Keratinocyte (primary cell): Measurements from ENCODE around the gene CLHC1. TPM values are rescaled to one million over a fixed set of nuclear protein-coding genes. Genes with fewer than 3 reads are reported as not detected.
"Not testable (repeated sequence)": the region's sequence is repeated elsewhere in the genome, so short reads cannot be mapped to it uniquely, and the experiment has no call there.

Experiments
- DNase-seq: peaks from one replicate; pipeline ENCODE4 v3.0.0-alpha.2; 2011; ENCODE audit warnings: low read depth, missing footprints, low spot score
- FAIRE-seq: peaks from 2 replicates; lab custom pipeline; 2011; peaks lifted over from hg19 to GRCh38; lab: Jason Lieb, UNC
- H2AFZ ChIP-seq: 2 replicates; pipeline ENCODE4 v1.6.0; 2012; ENCODE audit warnings: low read length, control low read depth, inconsistent platforms; ENCODE audit not compliant: control insufficient read depth
- H3K27ac ChIP-seq: 2 replicates; pipeline ENCODE4 v1.5.1; 2011; ENCODE audit warnings: low read length; ENCODE audit not compliant: control insufficient read depth, insufficient read depth
- H3K27me3 ChIP-seq: 3 replicates; pipeline ENCODE4 v1.6.0; 2011; ENCODE audit warnings: low read length; ENCODE audit not compliant: control insufficient read depth, insufficient read depth; ENCODE audit errors: extremely low read depth
- H3K36me3 ChIP-seq, 2 experiments: 2 replicates in 1 of 2; 3 replicates in 1 of 2; pipeline ENCODE4 v1.5.1; 2011; ENCODE audit warnings: low read length in 2 of 2, mild to moderate bottlenecking in 1 of 2; ENCODE audit not compliant: control insufficient read depth in 2 of 2, insufficient read depth in 2 of 2; ENCODE audit errors: extremely low read depth in 1 of 2
- H3K4me1 ChIP-seq: 3 replicates; pipeline ENCODE4 v1.5.1; 2011; ENCODE audit warnings: low read length; ENCODE audit not compliant: control insufficient read depth, insufficient read depth; ENCODE audit errors: extremely low read depth
- H3K4me2 ChIP-seq: 3 replicates; pipeline ENCODE4 v1.6.0; 2011; ENCODE audit warnings: low read depth, low read length; ENCODE audit not compliant: control insufficient read depth, insufficient read depth; ENCODE audit errors: extremely low read depth
- H3K4me3 ChIP-seq, 3 experiments: fragments of 200-600 bp in 1 of 3; sonication (generic) in 1 of 3; 2 replicates in 2 of 3; 3 replicates in 1 of 3; pipeline ENCODE4 v1.5.1; 2011 to 2016; ENCODE audit warnings: low read length in 3 of 3, mild to moderate bottlenecking in 3 of 3, control low read depth in 2 of 3, inconsistent platforms in 1 of 3, low read depth in 1 of 3, mixed read lengths in 1 of 3, mixed run types in 1 of 3, moderate library complexity in 1 of 3; ENCODE audit not compliant: control insufficient read depth in 2 of 3, insufficient read depth in 2 of 3; ENCODE audit errors: extremely low read depth in 1 of 3
- H3K79me2 ChIP-seq: 2 replicates; pipeline ENCODE4 v1.6.0; 2012; ENCODE audit warnings: low read length; ENCODE audit not compliant: control insufficient read depth, insufficient read depth
- H3K9ac ChIP-seq: 3 replicates; pipeline ENCODE4 v1.6.0; 2011; ENCODE audit warnings: low read length; ENCODE audit not compliant: control insufficient read depth, insufficient read depth; ENCODE audit errors: extremely low read depth
- H3K9me1 ChIP-seq: 3 replicates; pipeline ENCODE4 v1.6.0; 2011; ENCODE audit warnings: low read length; ENCODE audit not compliant: control insufficient read depth, insufficient read depth; ENCODE audit errors: extremely low read depth
- H3K9me3 ChIP-seq: 2 replicates; pipeline ENCODE4 v1.5.1; 2012; ENCODE audit warnings: low read depth, low read length; ENCODE audit not compliant: control insufficient read depth
- H4K20me1 ChIP-seq: 3 replicates; pipeline ENCODE4 v1.6.0; 2011; ENCODE audit warnings: low read length; ENCODE audit not compliant: control insufficient read depth, insufficient read depth; ENCODE audit errors: extremely low read depth
- EZH2 ChIP-seq: IDR thresholded peaks from one replicate; pipeline ENCODE4 v1.6.1; 2012; ENCODE audit warnings: inconsistent platforms, mild to moderate bottlenecking, low read length, moderate library complexity
- dilution Hi-C: fragments of 300-500 bp; cut with MboI; formaldehyde crosslinking; loops from one replicate; pipeline ENCODE4 v1.7.0; 2020; ENCODE audit warnings: low sequenced_read_pairs; ENCODE audit not compliant: extremely low pct_ligation_motif_present
- polyA plus RNA-seq, 5 experiments: library from polyadenylated mRNA; depleted of rRNA in 3 of 5; stranded (reverse) in 3 of 5; stranded (forward) in 1 of 5; unstranded in 1 of 5; fragments of >200 nt; gene quantifications; 1 replicate in 1 of 5; 2 replicates in 3 of 5; 3 replicates in 1 of 5; pipeline versions ENCODE4 v1.2.1 to v1.2.3, GENCODE V29; 2011 to 2012; ENCODE audit warnings: missing spikeins in 2 of 5, low read depth in 1 of 5, low replicate concordance in 1 of 5
- TF ChIP-seq, protein P1 (sequence below), 3 experiments: IDR thresholded peaks in 1 of 3; conservative IDR thresholded peaks in 1 of 3; optimal IDR thresholded peaks in 1 of 3; 2 replicates in 2 of 3; 3 replicates in 1 of 3; pipeline versions ENCODE3 to v1.5.1; 2011; ENCODE audit warnings: low read length in 3 of 3, mild to moderate bottlenecking in 3 of 3, moderate library complexity in 2 of 3, control low read depth in 1 of 3, inconsistent platforms in 1 of 3; ENCODE audit not compliant: insufficient read depth in 2 of 3; ENCODE audit errors: extremely low read depth in 1 of 3

CLHC1 gene
- polyA plus RNA-seq, 1 donor (not counting 4 experiments of a cell fraction or from before 2014, with no cell fraction given) = 15.2 TPM

DNA sequence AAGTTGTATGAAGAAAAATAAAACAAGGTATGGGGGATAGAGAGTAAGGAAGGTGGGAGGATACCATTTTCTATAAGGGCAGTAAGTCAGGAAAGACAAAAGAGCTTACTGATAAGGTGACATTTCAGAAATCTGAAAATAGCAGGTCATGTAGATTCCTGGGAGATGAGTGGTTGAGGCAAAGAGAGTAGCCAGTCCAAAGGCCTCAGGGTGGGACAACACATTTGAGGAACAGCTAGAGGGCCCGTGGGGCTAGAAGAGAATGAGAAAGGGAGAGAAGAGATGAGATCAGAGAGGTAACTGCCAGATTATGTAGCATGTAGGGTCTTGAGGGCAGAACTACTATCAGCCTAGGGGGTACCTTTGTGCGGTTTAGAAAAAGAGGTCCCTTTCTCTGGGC, 2.9 kb downstream of the CLHC1 start:
- H4K20me1 ChIP-seq = no peaks in the 10 kb centered on the region
- FAIRE-seq (no peak), DNase-seq (no peak)
- H3K79me2 ChIP-seq = peaks cover 63% of the 10 kb centered on the region
- H3K27me3 ChIP-seq = no peaks in the 10 kb centered on the region
- H3K4me3 ChIP-seq = no peak overlapping the region
- H3K36me3 ChIP-seq = peaks cover 0 to 15% of the 10 kb centered on the region in 2 experiments
- no peak overlapping the region for H3K9ac ChIP-seq
- H3K4me1 ChIP-seq = peaks cover under 1% of the 10 kb centered on the region
- peaks cover 2% of the 10 kb centered on the region for H3K9me1 ChIP-seq
- no peak for TF ChIP-seq EZH2
- TF ChIP-seq, protein P1, sequence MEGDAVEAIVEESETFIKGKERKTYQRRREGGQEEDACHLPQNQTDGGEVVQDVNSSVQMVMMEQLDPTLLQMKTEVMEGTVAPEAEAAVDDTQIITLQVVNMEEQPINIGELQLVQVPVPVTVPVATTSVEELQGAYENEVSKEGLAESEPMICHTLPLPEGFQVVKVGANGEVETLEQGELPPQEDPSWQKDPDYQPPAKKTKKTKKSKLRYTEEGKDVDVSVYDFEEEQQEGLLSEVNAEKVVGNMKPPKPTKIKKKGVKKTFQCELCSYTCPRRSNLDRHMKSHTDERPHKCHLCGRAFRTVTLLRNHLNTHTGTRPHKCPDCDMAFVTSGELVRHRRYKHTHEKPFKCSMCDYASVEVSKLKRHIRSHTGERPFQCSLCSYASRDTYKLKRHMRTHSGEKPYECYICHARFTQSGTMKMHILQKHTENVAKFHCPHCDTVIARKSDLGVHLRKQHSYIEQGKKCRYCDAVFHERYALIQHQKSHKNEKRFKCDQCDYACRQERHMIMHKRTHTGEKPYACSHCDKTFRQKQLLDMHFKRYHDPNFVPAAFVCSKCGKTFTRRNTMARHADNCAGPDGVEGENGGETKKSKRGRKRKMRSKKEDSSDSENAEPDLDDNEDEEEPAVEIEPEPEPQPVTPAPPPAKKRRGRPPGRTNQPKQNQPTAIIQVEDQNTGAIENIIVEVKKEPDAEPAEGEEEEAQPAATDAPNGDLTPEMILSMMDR (optimal IDR thresholded peaks at IDR 0.05 in 1 of 3, IDR thresholded peaks at IDR 0.05 in 1 of 3, conservative IDR thresholded peaks at IDR 0.05 in 1 of 3; ENCODE audit: extremely low read depth in 1 of 3, insufficient read depth in 2 of 3, low read length in 3 of 3) = no peak
- no peak overlapping the region for H2AFZ ChIP-seq
- H3K27ac ChIP-seq = no peak overlapping the region
- H3K4me2 ChIP-seq = no peak overlapping the region
- no peaks in the 10 kb centered on the region for H3K9me3 ChIP-seq
- dilution Hi-C loops = no loop called here

DNA sequence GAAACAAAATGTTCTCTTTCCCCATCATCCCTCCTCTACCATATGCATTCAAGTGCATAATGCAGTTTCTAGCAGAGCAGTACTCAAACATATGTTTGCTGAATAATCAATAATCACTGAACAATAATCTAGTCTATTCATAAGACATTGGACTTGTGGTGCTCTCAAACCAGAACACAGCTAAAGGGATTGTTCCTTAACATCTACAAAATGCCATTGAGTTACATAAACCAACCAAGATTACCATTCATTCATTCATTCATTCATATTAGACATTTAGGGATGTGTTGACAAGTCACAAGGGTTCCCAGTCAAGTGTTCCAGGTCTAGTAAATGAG, 3.9 kb downstream of the CLHC1 start:
- dilution Hi-C loops = no loop called here
- no peak overlapping the region for H3K27ac ChIP-seq
- H3K36me3 ChIP-seq = peaks cover 0 to 8% of the 10 kb centered on the region in 2 experiments
- H3K4me2 ChIP-seq = no peak overlapping the region
- FAIRE-seq (no peak), DNase-seq (no peak)
- no peaks in the 10 kb centered on the region for H3K4me1 ChIP-seq
- H3K4me3 ChIP-seq = no peak overlapping the region
- H3K79me2 ChIP-seq = peaks cover 55% of the 10 kb centered on the region
- H3K9me1 ChIP-seq = no peaks in the 10 kb centered on the region
- TF ChIP-seq, protein P1 (optimal IDR thresholded peaks at IDR 0.05 in 1 of 3, IDR thresholded peaks at IDR 0.05 in 1 of 3, conservative IDR thresholded peaks at IDR 0.05 in 1 of 3; ENCODE audit: extremely low read depth in 1 of 3, insufficient read depth in 2 of 3, low read length in 3 of 3) = no peak
- TF ChIP-seq EZH2 = no peak
- H3K27me3 ChIP-seq = no peaks in the 10 kb centered on the region
- no peak overlapping the region for H3K9ac ChIP-seq
- no peaks in the 10 kb centered on the region for H4K20me1 ChIP-seq
- H3K9me3 ChIP-seq = no peaks in the 10 kb centered on the region
- H2AFZ ChIP-seq = no peak overlapping the region

DNA sequence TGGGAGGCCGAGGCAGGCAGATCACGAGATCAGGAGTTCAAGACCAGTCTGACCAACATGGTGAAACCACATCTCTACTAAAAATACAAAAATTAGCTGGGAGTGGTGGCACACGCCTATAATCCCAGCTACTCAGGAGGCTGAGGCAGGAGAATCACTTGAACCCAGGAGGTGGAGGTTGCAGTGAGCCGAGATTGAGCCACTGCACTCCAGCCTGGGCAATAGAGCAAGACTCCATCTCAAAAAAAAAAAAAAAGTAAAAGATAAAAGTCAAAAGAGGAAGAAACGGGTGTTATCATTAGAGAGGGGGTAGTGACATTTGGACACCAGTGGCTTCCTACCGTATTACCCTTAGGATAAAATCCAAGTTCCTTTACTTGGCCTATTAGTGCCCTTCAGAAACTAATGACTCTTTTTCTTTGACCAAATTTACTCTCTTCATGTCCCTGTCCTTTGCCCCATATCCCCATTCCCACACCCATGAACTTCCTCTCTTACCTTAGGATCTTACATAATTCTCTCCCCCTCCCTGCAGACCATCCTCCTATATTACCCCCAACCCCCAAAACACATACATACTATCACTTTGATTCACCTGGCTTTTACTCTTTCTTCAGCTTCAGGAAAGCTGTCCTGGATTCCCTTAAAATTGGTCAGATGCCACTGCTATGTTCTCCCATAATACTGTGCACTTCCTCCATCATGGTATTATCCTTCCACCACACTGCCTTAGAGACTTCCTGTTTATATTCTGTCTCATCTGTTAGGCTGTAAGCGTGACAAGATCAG, 4.5 kb downstream of the CLHC1 start:
- peaks cover 49% of the 10 kb centered on the region for H3K79me2 ChIP-seq
- H3K4me1 ChIP-seq, H3K4me3 ChIP-seq, H3K4me2 ChIP-seq, FAIRE-seq, H3K36me3 ChIP-seq, dilution Hi-C loops, H3K9me1 ChIP-seq, DNase-seq, H3K9ac ChIP-seq, H3K27me3 ChIP-seq, H2AFZ ChIP-seq, H3K9me3 ChIP-seq, H3K27ac ChIP-seq, H4K20me1 ChIP-seq: not testable (repeated sequence)
